Testis (tissue), 2 donors: ENCODE data around the gene HYLS1.

Experiments used
- CTCF ChIP-seq, 3 experiments: fragments of 450-650 bp in 2 of 3; fragments of 200-600 bp in 1 of 3; sonication (generic) in 1 of 3; IDR thresholded peaks; one replicate each; pipeline ENCODE4 v1.5.1; 2016 to 2019; ENCODE audit warnings: antibody characterized with exemption in 3 of 3, mild to moderate bottlenecking in 2 of 3, moderate library complexity in 1 of 3
- POLR2A ChIP-seq: fragments of 450-650 bp; IDR thresholded peaks from one replicate; pipeline ENCODE4 v1.6.1; 2017; ENCODE audit warnings: antibody characterized with exemption, mild to moderate bottlenecking, moderate library complexity

- TF ChIP-seq CTCF (IDR thresholded peaks at IDR 0.05) (no peak), POLR2A (no peak)
These were observed 6.2 kb upstream of the HYLS1 start for GRCh38 chr11:125881291-125881690.
